HepG2 (cell line): ENCODE measurements around the gene MFSD6. TPM values are rescaled to one million over a fixed set of nuclear protein-coding genes. Genes with fewer than 3 reads are reported as not detected.

Experiments
- ATAC-seq: fragments of 200-7000 bp; cut with Tn5 transposase; 3 replicates; pipeline ENCODE4 v1.9.1; 2020; ENCODE audit warnings: mild to moderate bottlenecking, moderate library complexity
- BruUV-seq: library from RNA; stranded (reverse); fragments of 400-500 nt; replicated peaks from 2 replicates; lab custom pipeline; 2021; lab: Mats Ljungman, UMichigan
- CTCF ChIA-PET: fragments of 300-600 bp; formaldehyde crosslinking; extraction: SDS; loops from one replicate; lab custom pipeline; 2021; ENCODE audit warnings: low total read pairs, inconsistent platforms, low intra/inter-chr PET ratio; lab: Yijun Ruan, JAX
- POLR2A ChIA-PET: fragments of 350-600 bp; sonication (Branson Sonifier 250); formaldehyde crosslinking; loops from one replicate; lab custom pipeline; 2020; ENCODE audit warnings: antibody characterized with exemption, inconsistent platforms; lab: Yijun Ruan, JAX
- DNase-seq: peaks from one replicate; pipeline ENCODE4 v3.0.0-alpha.2; 2015; ENCODE audit warnings: low spot score
- FAIRE-seq: peaks from 3 replicates; lab custom pipeline; 2011; peaks lifted over from hg19 to GRCh38; lab: Jason Lieb, UNC
- H2AFZ ChIP-seq: one replicate; pipeline ENCODE4 v1.6.1; 2011; ENCODE audit warnings: low read length, inconsistent platforms
- H3K27ac ChIP-seq: fragments of 300-600 bp; 3 replicates; pipeline ENCODE4 v1.8.0; 2011; ENCODE audit warnings: mixed run types, mild to moderate bottlenecking, mixed read lengths, low read length, inconsistent platforms; ENCODE audit not compliant: insufficient read depth; ENCODE audit errors: extremely low read length
- H3K27me3 ChIP-seq, 2 experiments: fragments of 200-600 bp in 1 of 2; 2 replicates in 1 of 2; 3 replicates in 1 of 2; pipeline versions ENCODE4 v1.6.0 to v1.8.0; 2011; ENCODE audit warnings: low read length in 2 of 2, mild to moderate bottlenecking in 2 of 2, moderate library complexity in 2 of 2, inconsistent platforms in 1 of 2; ENCODE audit not compliant: insufficient read depth in 2 of 2, control insufficient read depth in 1 of 2
- H3K36me3 ChIP-seq, 2 experiments: fragments of 200-600 bp in 1 of 2; replicated peaks in 1 of 2; 2 replicates in 1 of 2; 3 replicates in 1 of 2; pipeline versions ENCODE4 v1.5.1 to v1.8.0; 2011; ENCODE audit warnings: low read length in 2 of 2, inconsistent platforms in 1 of 2; ENCODE audit not compliant: insufficient read depth in 2 of 2, control insufficient read depth in 1 of 2
- H3K4me1 ChIP-seq: 2 replicates; pipeline ENCODE4 v1.5.1; 2012; ENCODE audit warnings: low read length, inconsistent platforms; ENCODE audit not compliant: insufficient read depth
- H3K4me2 ChIP-seq: 2 replicates; pipeline ENCODE4 v1.6.0; 2011; ENCODE audit warnings: low read depth, low read length, inconsistent platforms
- H3K4me3 ChIP-seq, 3 experiments: fragments of 200-600 bp in 1 of 3; sonication (generic), shearing (Covaris generic) in 1 of 3; replicated peaks in 1 of 3; 2 replicates each; pipeline ENCODE4 v1.5.1; 2011 to 2016; ENCODE audit warnings: low read length in 3 of 3, inconsistent platforms in 2 of 3, low read depth in 2 of 3, mild to moderate bottlenecking in 2 of 3, control low read depth in 1 of 3, mixed read lengths in 1 of 3; ENCODE audit not compliant: insufficient read depth in 1 of 3
- H3K79me2 ChIP-seq: one replicate; pipeline ENCODE4 v1.6.1; 2011; ENCODE audit warnings: low read length, inconsistent platforms; ENCODE audit not compliant: insufficient read depth
- H3K9ac ChIP-seq: 2 replicates; pipeline ENCODE4 v1.6.0; 2011; ENCODE audit warnings: mild to moderate bottlenecking, low read depth, low read length, inconsistent platforms; ENCODE audit not compliant: insufficient read depth
- H3K9me3 ChIP-seq: 2 replicates; pipeline ENCODE4 v1.5.1; 2012; ENCODE audit warnings: mild to moderate bottlenecking, low read length
- H4K20me1 ChIP-seq: 2 replicates; pipeline ENCODE4 v1.6.0; 2011; ENCODE audit warnings: inconsistent platforms, mild to moderate bottlenecking, low read length, moderate library complexity; ENCODE audit not compliant: insufficient read depth
- PCBP2 ChIP-seq: fragments of 200-400 bp; formaldehyde crosslinking; optimal IDR thresholded peaks from 2 replicates; pipeline ENCODE3; 2018; ENCODE audit warnings: low read length, low read depth; ENCODE audit not compliant: poor library complexity, severe bottlenecking
- RBM39 ChIP-seq: fragments of 200-400 bp; formaldehyde crosslinking; IDR thresholded peaks from one replicate; pipeline ENCODE4 v1.6.1; 2018; ENCODE audit warnings: antibody characterized with exemption, mild to moderate bottlenecking, low read depth, low read length; ENCODE audit not compliant: poor library complexity, severe bottlenecking
- REST ChIP-seq, 2 experiments: IDR thresholded peaks; 2 replicates each; pipeline ENCODE4 v1.6.1; 2011 to 2012; ENCODE audit warnings: low read length in 2 of 2, borderline replicate concordance in 1 of 2, low read depth in 1 of 2, mild to moderate bottlenecking in 1 of 2, moderate library complexity in 1 of 2
- ZNF224 ChIP-seq: sonication (generic); formaldehyde crosslinking; IDR thresholded peaks from 2 replicates; pipeline ENCODE4 v1.5.0; 2020; ENCODE audit warnings: mild to moderate bottlenecking, missing genetic modification reagents
- ZNF33B ChIP-seq: sonication (generic); formaldehyde crosslinking; IDR thresholded peaks from 2 replicates; pipeline ENCODE4 v1.5.1; 2020; ENCODE audit warnings: mild to moderate bottlenecking, missing genetic modification reagents
- ZNF761 ChIP-seq: sonication (generic); formaldehyde crosslinking; conservative IDR thresholded peaks from 2 replicates; pipeline ENCODE4 v1.4.0; 2020; ENCODE audit warnings: mild to moderate bottlenecking, missing genetic modification reagents
- ZXDC ChIP-seq: sonication (generic); formaldehyde crosslinking; IDR thresholded peaks from 2 replicates; pipeline ENCODE4 v1.5.0; 2020; ENCODE audit warnings: mild to moderate bottlenecking, missing genetic modification reagents
- WGBS: methylation state at CpG from one replicate; pipeline ENCODE4 v1.1.6; 2017; ENCODE audit warnings: low lambda C conversion rate; 5-methylcytosine and 5-hydroxymethylcytosine counted together
- in situ Hi-C: cut with HindIII; loops from 2 replicates; pipeline ENCODE4 v1.10.0; 2017; ENCODE audit warnings: low pct_unique_long_range_greater_than_20kb; ENCODE audit not compliant: extremely low pct_ligation_motif_present
- intact Hi-C: fragments of 100-400 bp; cut with micrococcal nuclease; formaldehyde crosslinking; loops from one replicate; pipeline ENCODE4 v1.10.0; 2022; ENCODE audit not compliant: unreplicated experiment
- polyA plus RNA-seq, 8 experiments: library from polyadenylated mRNA; depleted of rRNA in 3 of 8; stranded (reverse) in 7 of 8; unstranded in 1 of 8; fragments of >200 nt; fragmentation: Illumina TruSeq in 4 of 8; extraction: Trizol in 4 of 8; gene quantifications; 2 replicates each; pipeline versions ENCODE4 v1.2.1 to v1.2.3, GENCODE V29; 2011 to 2016; ENCODE audit warnings: low read depth in 4 of 8, missing spikeins in 1 of 8, mixed read lengths in 1 of 8; ENCODE audit not compliant: insufficient read depth in 1 of 8
- total RNA-seq, 5 experiments: library from RNA; depleted of rRNA; stranded (reverse); fragments of >200 nt; fragmentation: Illumina TruSeq; extraction: Trizol; gene quantifications; 2 replicates each; pipeline ENCODE4 v1.2.3, GENCODE V29; 2016; ENCODE audit warnings: low read depth in 1 of 5
- TF ChIP-seq, protein P1 (sequence below): sonication (generic); formaldehyde crosslinking; IDR thresholded peaks from 2 replicates; pipeline ENCODE4 v1.4.0; 2020; ENCODE audit warnings: missing genetic modification reagents, borderline replicate concordance

MFSD6 gene
- total and polyA plus RNA-seq, 2 of the 13 experiments (the other 11 are each of a cell fraction or from before 2014, with no cell fraction given), result 0.92 to 1.4 TPM

DNA sequence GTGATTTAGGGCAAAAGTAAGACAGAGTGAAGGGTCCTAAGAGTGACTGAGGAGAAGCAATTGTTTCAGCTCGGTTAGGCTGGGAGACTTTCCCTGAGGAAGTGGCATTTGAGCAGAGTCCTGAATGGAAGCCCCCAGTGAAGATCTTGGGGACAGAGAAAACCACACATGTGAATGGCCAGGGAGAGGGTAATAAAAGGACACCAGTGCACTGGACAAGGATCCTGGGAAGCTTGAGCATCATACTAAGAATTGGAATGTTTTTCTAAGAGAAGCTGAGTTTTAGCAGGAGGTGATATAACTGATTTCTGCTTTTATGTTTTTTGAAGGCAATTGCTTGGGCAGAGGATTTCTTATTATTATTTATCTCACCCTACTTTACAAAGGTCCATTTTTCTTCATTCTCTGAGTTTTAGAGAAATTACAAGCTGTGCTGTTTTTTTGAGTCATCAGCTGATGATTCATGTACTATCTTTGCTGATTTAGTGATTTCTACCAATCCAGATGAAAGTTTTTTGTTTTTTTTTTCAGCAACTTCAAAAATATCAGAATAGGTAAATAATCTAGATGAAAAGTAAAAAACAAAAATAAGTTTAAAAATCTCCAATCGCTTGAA is 43.5 kb downstream of the MFSD6 start (continued):
- TF ChIP-seq, protein P1, sequence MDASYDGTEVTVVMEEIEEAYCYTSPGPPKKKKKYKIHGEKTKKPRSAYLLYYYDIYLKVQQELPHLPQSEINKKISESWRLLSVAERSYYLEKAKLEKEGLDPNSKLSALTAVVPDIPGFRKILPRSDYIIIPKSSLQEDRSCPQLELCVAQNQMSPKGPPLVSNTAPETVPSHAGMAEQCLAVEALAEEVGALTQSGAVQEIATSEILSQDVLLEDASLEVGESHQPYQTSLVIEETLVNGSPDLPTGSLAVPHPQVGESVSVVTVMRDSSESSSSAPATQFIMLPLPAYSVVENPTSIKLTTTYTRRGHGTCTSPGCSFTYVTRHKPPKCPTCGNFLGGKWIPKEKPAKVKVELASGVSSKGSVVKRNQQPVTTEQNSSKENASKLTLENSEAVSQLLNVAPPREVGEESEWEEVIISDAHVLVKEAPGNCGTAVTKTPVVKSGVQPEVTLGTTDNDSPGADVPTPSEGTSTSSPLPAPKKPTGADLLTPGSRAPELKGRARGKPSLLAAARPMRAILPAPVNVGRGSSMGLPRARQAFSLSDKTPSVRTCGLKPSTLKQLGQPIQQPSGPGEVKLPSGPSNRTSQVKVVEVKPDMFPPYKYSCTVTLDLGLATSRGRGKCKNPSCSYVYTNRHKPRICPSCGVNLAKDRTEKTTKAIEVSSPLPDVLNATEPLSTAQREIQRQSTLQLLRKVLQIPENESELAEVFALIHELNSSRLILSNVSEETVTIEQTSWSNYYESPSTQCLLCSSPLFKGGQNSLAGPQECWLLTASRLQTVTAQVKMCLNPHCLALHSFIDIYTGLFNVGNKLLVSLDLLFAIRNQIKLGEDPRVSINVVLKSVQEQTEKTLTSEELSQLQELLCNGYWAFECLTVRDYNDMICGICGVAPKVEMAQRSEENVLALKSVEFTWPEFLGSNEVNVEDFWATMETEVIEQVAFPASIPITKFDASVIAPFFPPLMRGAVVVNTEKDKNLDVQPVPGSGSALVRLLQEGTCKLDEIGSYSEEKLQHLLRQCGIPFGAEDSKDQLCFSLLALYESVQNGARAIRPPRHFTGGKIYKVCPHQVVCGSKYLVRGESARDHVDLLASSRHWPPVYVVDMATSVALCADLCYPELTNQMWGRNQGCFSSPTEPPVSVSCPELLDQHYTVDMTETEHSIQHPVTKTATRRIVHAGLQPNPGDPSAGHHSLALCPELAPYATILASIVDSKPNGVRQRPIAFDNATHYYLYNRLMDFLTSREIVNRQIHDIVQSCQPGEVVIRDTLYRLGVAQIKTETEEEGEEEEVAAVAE (CRISPR knock-in tag), result no peak
- no peak for TF ChIP-seq ZNF224 (CRISPR knock-in tag)

- Histone ChIP-seq H3K36me3 (no peaks in the 10 kb centered on the region), H3K79me2 (no peaks in the 10 kb centered on the region), H3K9ac (no peak overlapping the region), H3K27ac (no peak overlapping the region), H3K4me3 (no peak overlapping the region), H3K9me3 (no peaks in the 10 kb centered on the region), H4K20me1 (no peaks in the 10 kb centered on the region), H3K4me2 (no peak overlapping the region), H3K4me1 (no peaks in the 10 kb centered on the region), H2AFZ (no peak overlapping the region), H3K27me3 (no peaks in the 10 kb centered on the region)
- FAIRE-seq (no peak), DNase-seq (no peak), ATAC-seq (no peak)
- intact Hi-C loops, result no loop called here
- ChIA-PET POLR2A (no interaction called here), CTCF (no interaction called here)
- in situ Hi-C loops, result no loop called here
- no TSS peak for BruUV-seq
- WGBS, result 6% methylated on average over 1 of the region's 1 CpG
- TF ChIP-seq ZNF33B (CRISPR knock-in tag) (no peak), ZNF761 (CRISPR knock-in tag) (no peak), RBM39 (no peak), ZXDC (CRISPR knock-in tag) (no peak), REST (IDR thresholded peaks at IDR 0.05; ENCODE audit: borderline replicate concordance in 1 of 2, low read depth in 1 of 2, low read length in 2 of 2) (no peak), PCBP2 (no peak)
Measured at GRCh38 chr2:190452433-190452832, 44.3 kb downstream of the MFSD6 start.
